Measurements from ENCODE around the gene SELENOK. TPM values are rescaled to one million over a fixed set of nuclear protein-coding genes. Genes with fewer than 3 reads are reported as not detected.

The SELENOK gene
- total and polyA plus RNA-seq, 2 of the 4 experiments (the other 2 are of a cell fraction), result 35.5 to 37.1 TPM

- no peak for TF ChIP-seq MAFK (IDR thresholded peaks at IDR 0.05; ENCODE audit: low read depth, low read length)
- TF ChIP-seq POLR2A (IDR thresholded peaks at IDR 0.05; ENCODE audit: low read depth, low read length), result no peak
- TF ChIP-seq BHLHE40 (IDR thresholded peaks at IDR 0.05; ENCODE audit: low read depth, low read length), result no peak
- TF ChIP-seq ELK1 (IDR thresholded peaks at IDR 0.05; ENCODE audit: borderline replicate concordance, low read depth, low read length), result no peak
These were observed 49.5 kb upstream of the SELENOK start (continued) for GRCh38 chr3:53941184-53941583.

DNA sequence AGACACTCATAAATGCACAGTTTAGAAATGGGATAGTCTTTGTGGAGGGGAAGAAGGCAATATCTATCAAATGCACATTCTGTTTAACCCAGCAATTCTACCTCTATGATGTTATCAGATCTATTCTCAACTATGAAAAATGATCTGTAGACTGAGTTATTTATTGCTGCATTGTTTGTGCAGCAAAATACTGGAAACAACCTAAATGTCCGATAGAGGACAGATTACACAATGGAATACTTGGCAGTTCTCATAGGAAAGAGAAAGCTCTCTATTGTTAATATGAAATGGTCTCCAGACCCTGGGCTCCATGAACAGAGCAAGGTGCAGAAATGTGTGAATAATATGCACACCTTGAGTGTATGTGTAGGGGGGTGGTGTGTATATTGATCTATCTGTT lies 49.0 kb upstream of the SELENOK start:
- H3K4me1 ChIP-seq (ENCODE audit: control insufficient read depth, insufficient read depth, low read length), result no peaks in the 10 kb centered on the region
- in situ Hi-C loops (cut with MboI; ENCODE audit: low sequenced_read_pairs) (no loop called here), dilution Hi-C loops (cut with HindIII; ENCODE audit: low sequenced_read_pairs, unreplicated experiment) (no loop called here), intact Hi-C loops (cut with micrococcal nuclease) (no loop called here)
- H3K36me3 ChIP-seq (ENCODE audit: control insufficient read depth, insufficient read depth, low read length), result no peaks in the 10 kb centered on the region
- no peaks in the 10 kb centered on the region for H3K9me3 ChIP-seq (ENCODE audit: control insufficient read depth, insufficient read depth, low read length)
- H3K27me3 ChIP-seq (ENCODE audit: control insufficient read depth, insufficient read depth, low read length), result no peaks in the 10 kb centered on the region
- no peak overlapping the region for H3K23ac ChIP-seq (ENCODE audit: low read depth, low read length)
- H4K20me1 ChIP-seq (ENCODE audit: insufficient read depth, low read length), result no peaks in the 10 kb centered on the region
- H2BK120ac ChIP-seq (ENCODE audit: low read depth, low read length), result no peak overlapping the region
- H3K14ac ChIP-seq (replicated peaks; ENCODE audit: low read depth, low read length), result no peak overlapping the region
- no peak overlapping the region for H2BK5ac ChIP-seq (ENCODE audit: low read depth, low read length, poor library complexity, severe bottlenecking)
- H4K5ac ChIP-seq (ENCODE audit: low read depth, low read length), result no peak overlapping the region
- no peak overlapping the region for H4K91ac ChIP-seq (ENCODE audit: insufficient read depth, low read depth, low read length)
- no peak overlapping the region for H3K4me2 ChIP-seq (ENCODE audit: low read depth, low read length)
- H3K4ac ChIP-seq (ENCODE audit: low read depth, low read length), result no peak overlapping the region
- H2BK15ac ChIP-seq (ENCODE audit: low read depth, low read length), result no peak overlapping the region
- H3K9me1 ChIP-seq (ENCODE audit: insufficient read depth, low read length), result no peaks in the 10 kb centered on the region
- no peak overlapping the region for H4K8ac ChIP-seq (ENCODE audit: low read depth in 2 of 2, low read length in 2 of 2)
- no peak overlapping the region for H2AFZ ChIP-seq (replicated peaks; ENCODE audit: low read length, poor library complexity)
- no peak overlapping the region for H2BK20ac ChIP-seq (ENCODE audit: low read depth, low read length)
- H3K4me3 ChIP-seq (ENCODE audit: insufficient read depth, low read depth, low read length), result no peak overlapping the region
- no peak overlapping the region for H3K27ac ChIP-seq (ENCODE audit: insufficient read depth, low read length)
- H3K79me1 ChIP-seq (ENCODE audit: low read depth in 1 of 2, low read length in 2 of 2), result no peaks in the 10 kb centered on the region
- ATAC-seq (ENCODE audit: low read depth) (no peak), DNase-seq (no peak)
- BruUV-seq (replicated peaks), result no TSS peak
- H3K56ac ChIP-seq (ENCODE audit: extremely low read depth, insufficient read depth, low read length), result no peak overlapping the region
- no peak overlapping the region for H3K18ac ChIP-seq (ENCODE audit: low read depth, low read length)
- H2AK9ac ChIP-seq (replicated peaks; ENCODE audit: low read depth, low read length, poor library complexity), result no peak overlapping the region
- ChIA-PET POLR2A (ENCODE audit: unreplicated experiment) (no interaction called here), CTCF (no interaction called here)
- WGBS, 2 experiments (ENCODE audit: extremely low coverage in 2 of 2, insufficient read length in 1 of 2), result 50% methylated on average over 1 of the region's 1 CpG; no CpG with 5 or more reads in 1 of the 2 experiments
- H2AK5ac ChIP-seq (ENCODE audit: low read depth, low read length), result no peak overlapping the region
- H3K9ac ChIP-seq (ENCODE audit: low read depth, low read length), result no peak overlapping the region
- no peak for TF ChIP-seq CHD1 (IDR thresholded peaks at IDR 0.05; ENCODE audit: low read depth, low read length)
- no peak for TF ChIP-seq SMC3 (IDR thresholded peaks at IDR 0.05; ENCODE audit: low read depth, low read length)
- no peak for TF ChIP-seq RFX5 (IDR thresholded peaks at IDR 0.05; ENCODE audit: low read depth, low read length)
- no peak for TF ChIP-seq MXI1 (IDR thresholded peaks at IDR 0.05; ENCODE audit: borderline replicate concordance, low read depth, low read length)
- TF ChIP-seq, protein P1, sequence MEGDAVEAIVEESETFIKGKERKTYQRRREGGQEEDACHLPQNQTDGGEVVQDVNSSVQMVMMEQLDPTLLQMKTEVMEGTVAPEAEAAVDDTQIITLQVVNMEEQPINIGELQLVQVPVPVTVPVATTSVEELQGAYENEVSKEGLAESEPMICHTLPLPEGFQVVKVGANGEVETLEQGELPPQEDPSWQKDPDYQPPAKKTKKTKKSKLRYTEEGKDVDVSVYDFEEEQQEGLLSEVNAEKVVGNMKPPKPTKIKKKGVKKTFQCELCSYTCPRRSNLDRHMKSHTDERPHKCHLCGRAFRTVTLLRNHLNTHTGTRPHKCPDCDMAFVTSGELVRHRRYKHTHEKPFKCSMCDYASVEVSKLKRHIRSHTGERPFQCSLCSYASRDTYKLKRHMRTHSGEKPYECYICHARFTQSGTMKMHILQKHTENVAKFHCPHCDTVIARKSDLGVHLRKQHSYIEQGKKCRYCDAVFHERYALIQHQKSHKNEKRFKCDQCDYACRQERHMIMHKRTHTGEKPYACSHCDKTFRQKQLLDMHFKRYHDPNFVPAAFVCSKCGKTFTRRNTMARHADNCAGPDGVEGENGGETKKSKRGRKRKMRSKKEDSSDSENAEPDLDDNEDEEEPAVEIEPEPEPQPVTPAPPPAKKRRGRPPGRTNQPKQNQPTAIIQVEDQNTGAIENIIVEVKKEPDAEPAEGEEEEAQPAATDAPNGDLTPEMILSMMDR (conservative IDR thresholded peaks at IDR 0.05; ENCODE audit: low read depth, low read length), result no peak
- TF ChIP-seq RAD21 (IDR thresholded peaks at IDR 0.05; ENCODE audit: low read length), result no peak
- TF ChIP-seq ELK1 (IDR thresholded peaks at IDR 0.05; ENCODE audit: borderline replicate concordance, low read depth, low read length), result no peak
- no peak for TF ChIP-seq FOS (IDR thresholded peaks at IDR 0.05; ENCODE audit: low read depth, low read length)
- TF ChIP-seq BHLHE40 (IDR thresholded peaks at IDR 0.05; ENCODE audit: low read depth, low read length), result no peak
- no peak for TF ChIP-seq USF2 (IDR thresholded peaks at IDR 0.05; ENCODE audit: low read depth, low read length)
- TF ChIP-seq MAZ (IDR thresholded peaks at IDR 0.05; ENCODE audit: borderline replicate concordance, low read depth, low read length), result no peak
- TF ChIP-seq MAFK (IDR thresholded peaks at IDR 0.05; ENCODE audit: low read depth, low read length), result no peak

Data from IMR-90 (cell line).